DND-41 (cell line): Measurements from ENCODE around the gene GPR42.

ENCODE experiments used
- ATAC-seq: fragments of 200-7000 bp; cut with Tn5 transposase; 3 replicates; pipeline ENCODE4 v1.9.1; 2021; ENCODE audit warnings: low read depth; ENCODE audit not compliant: insufficient read depth
- DNase-seq: peaks from one replicate; pipeline ENCODE4 v3.0.0-alpha.2; 2020
- H2AFZ ChIP-seq: 2 replicates; pipeline ENCODE4 v1.6.0; 2012; ENCODE audit warnings: low read depth, low read length
- H3K27ac ChIP-seq: 2 replicates; pipeline ENCODE4 v1.5.1; 2012; ENCODE audit warnings: low read length, inconsistent platforms
- H3K27me3 ChIP-seq: fragments of 200-600 bp; sonication (generic); 2 replicates; pipeline ENCODE4 v1.6.0; 2012; ENCODE audit warnings: low read length, mild to moderate bottlenecking, inconsistent platforms; ENCODE audit not compliant: insufficient read depth, poor library complexity
- H3K36me3 ChIP-seq: 2 replicates; pipeline ENCODE4 v1.5.1; 2012; ENCODE audit warnings: low read length, inconsistent platforms; ENCODE audit not compliant: insufficient read depth
- H3K4me1 ChIP-seq: 2 replicates; pipeline ENCODE4 v1.5.1; 2012; ENCODE audit warnings: mild to moderate bottlenecking, low read length; ENCODE audit not compliant: insufficient read depth
- H3K4me2 ChIP-seq: 2 replicates; pipeline ENCODE4 v1.6.0; 2012; ENCODE audit warnings: mild to moderate bottlenecking, moderate library complexity, low read length, inconsistent platforms; ENCODE audit not compliant: insufficient read depth
- H3K4me3 ChIP-seq, 2 experiments: fragments of 200-600 bp in 1 of 2; shearing (Covaris generic) in 1 of 2; 2 replicates each; pipeline ENCODE4 v1.5.1; 2012 to 2016; ENCODE audit warnings: inconsistent platforms in 2 of 2, low read length in 2 of 2, mild to moderate bottlenecking in 2 of 2, low read depth in 1 of 2, moderate library complexity in 1 of 2
- H3K79me2 ChIP-seq: 2 replicates; pipeline ENCODE4 v1.6.0; 2012; ENCODE audit warnings: low read length, inconsistent platforms; ENCODE audit not compliant: insufficient read depth
- H3K9ac ChIP-seq: 2 replicates; pipeline ENCODE4 v1.6.0; 2012; ENCODE audit warnings: low read depth, mild to moderate bottlenecking, inconsistent platforms, low read length, moderate library complexity
- H3K9me3 ChIP-seq: 2 replicates; pipeline ENCODE4 v1.5.1; 2012; ENCODE audit warnings: low read length, moderate library complexity, mild to moderate bottlenecking, inconsistent platforms; ENCODE audit not compliant: insufficient read depth, severe bottlenecking
- H4K20me1 ChIP-seq: 2 replicates; pipeline ENCODE4 v1.6.0; 2012; ENCODE audit warnings: low read length; ENCODE audit not compliant: insufficient read depth
- CTCF ChIP-seq: IDR thresholded peaks from 2 replicates; pipeline ENCODE4 v1.5.1; 2012; ENCODE audit warnings: borderline replicate concordance, low read length, moderate library complexity, mild to moderate bottlenecking; ENCODE audit not compliant: poor library complexity, severe bottlenecking; ENCODE audit errors: extremely low read depth
- EZH2 ChIP-seq: IDR thresholded peaks from 3 replicates; pipeline ENCODE4 v1.6.1; 2012; ENCODE audit warnings: borderline replicate concordance, low read depth, mild to moderate bottlenecking, moderate library complexity, low read length, inconsistent platforms; ENCODE audit not compliant: severe bottlenecking

GPR42 gene

GRCh38 chr19:35347171-35347929 is 23.5 kb upstream of the GPR42 start, which contains the start of gene FFAR1:
Gene FFAR1, plus strand, starts transcription at chr19:35347902. Its CDS starts 3,650 bp downstream, at chr19:35351552.
- H3K79me2 ChIP-seq, result no peaks in the 10 kb centered on the region
- H3K4me2 ChIP-seq, result no peak within 1 kb of the TSS
- H3K9ac ChIP-seq, result no peak within 1 kb of the TSS
- no peak within 1 kb of the TSS for H2AFZ ChIP-seq
- H4K20me1 ChIP-seq, result no peaks in the 10 kb centered on the region
- H3K27me3 ChIP-seq, result peaks cover 19% of the 10 kb centered on the region
- H3K36me3 ChIP-seq, result no peaks in the 10 kb centered on the region
- peak; percentile 86 for ATAC-seq
- H3K27ac ChIP-seq, result no peak within 1 kb of the TSS
- DNase-seq, result peak; percentile 50
- peaks cover 19% of the 10 kb centered on the region for H3K4me1 ChIP-seq
- TF ChIP-seq CTCF (no peak), EZH2 (no peak)
- H3K4me3 ChIP-seq, result no peak within 1 kb of the TSS
- H3K9me3 ChIP-seq, result no peaks in the 10 kb centered on the region

- ATAC-seq (no peak), DNase-seq (no peak)
- Histone ChIP-seq H3K4me3 (no peak overlapping the region), H3K79me2 (no peaks in the 10 kb centered on the region), H4K20me1 (no peaks in the 10 kb centered on the region), H3K9me3 (no peaks in the 10 kb centered on the region), H3K9ac (no peak overlapping the region), H3K27me3 (peaks cover 19% of the 10 kb centered on the region), H3K36me3 (no peaks in the 10 kb centered on the region), H3K4me2 (no peak overlapping the region), H3K4me1 (peaks cover 19% of the 10 kb centered on the region), H3K27ac (no peak overlapping the region), H2AFZ (no peak overlapping the region)
- TF ChIP-seq EZH2 (no peak), CTCF (no peak)
These were observed 23.0 kb upstream of the GPR42 start for GRCh38 chr19:35347930-35348298.

GRCh38 chr19:35348911-35349611 is 21.8 kb upstream of the GPR42 start:
- no peak overlapping the region for H3K4me2 ChIP-seq
- H3K4me1 ChIP-seq, result peaks cover 19% of the 10 kb centered on the region
- DNase-seq, result no peak
- no peaks in the 10 kb centered on the region for H4K20me1 ChIP-seq
- H3K79me2 ChIP-seq, result no peaks in the 10 kb centered on the region
- ATAC-seq, result no peak
- H2AFZ ChIP-seq, result no peak overlapping the region
- no peaks in the 10 kb centered on the region for H3K9me3 ChIP-seq
- no peak overlapping the region for H3K4me3 ChIP-seq
- TF ChIP-seq CTCF (no peak), EZH2 (no peak)
- no peaks in the 10 kb centered on the region for H3K36me3 ChIP-seq
- H3K27ac ChIP-seq, result no peak overlapping the region
- no peak overlapping the region for H3K9ac ChIP-seq
- H3K27me3 ChIP-seq, result peaks cover 19% of the 10 kb centered on the region
